Ascending aorta (tissue), 2 donors: ENCODE measurements around the gene LEPROT. TPM values are rescaled to one million over a fixed set of nuclear protein-coding genes. Genes with fewer than 3 reads are reported as not detected.
A peak's percentile ranks its signal among the peaks of the same experiment; 100 is the strongest.

Source experiments
- DNase-seq, 2 donors: peaks; one replicate each; pipeline ENCODE4 v3.0.0-alpha.2; 2019; ENCODE audit warnings: low spot score in 2 of 2
- H3K27ac ChIP-seq, 2 donors: fragments of 200-600 bp; sonication (generic); one replicate each; pipeline ENCODE4 v1.5.1; 2016 to 2017; ENCODE audit warnings: mild to moderate bottlenecking in 1 of 2
- H3K27me3 ChIP-seq: fragments of 200-600 bp; sonication (generic); one replicate; pipeline ENCODE4 v1.5.1; 2017
- H3K36me3 ChIP-seq, 2 donors: fragments of 200-600 bp; sonication (generic); one replicate each; pipeline ENCODE4 v1.5.1; 2016
- H3K4me1 ChIP-seq, 2 donors: fragments of 200-600 bp; sonication (generic); one replicate each; pipeline ENCODE4 v1.5.1; 2016 to 2017; ENCODE audit warnings: mild to moderate bottlenecking in 1 of 2
- H3K4me3 ChIP-seq, 2 donors: fragments of 200-600 bp; sonication (generic); one replicate each; pipeline ENCODE4 v1.5.1; 2016 to 2017; ENCODE audit warnings: mild to moderate bottlenecking in 1 of 2
- H3K9me3 ChIP-seq, 2 donors: fragments of 200-600 bp; sonication (generic); one replicate each; pipeline ENCODE4 v1.5.1; 2016
- CTCF ChIP-seq, 3 experiments: fragments of 200-600 bp in 2 of 3; fragments of 450-650 bp in 1 of 3; sonication (generic) in 2 of 3; IDR thresholded peaks; one replicate each; pipeline ENCODE4 v1.5.1; 2016 to 2019; ENCODE audit warnings: antibody characterized with exemption in 3 of 3, mild to moderate bottlenecking in 1 of 3, moderate library complexity in 1 of 3
- intact Hi-C: fragments of 100-400 bp; cut with DNase I; formaldehyde crosslinking; loops from one replicate; pipeline ENCODE4 v1.15.1; 2023
- total RNA-seq: library from RNA; depleted of rRNA; stranded (reverse); fragments of >200 nt; gene quantifications from one replicate; pipeline ENCODE4 v1.1.0, GENCODE V29; 2016

LEPROT gene
- total RNA-seq, 1 donor from 2014 or later, result 312 TPM

- H3K4me3 ChIP-seq, result no peak overlapping the region
- H3K27me3 ChIP-seq, result no peaks in the 10 kb centered on the region
- DNase-seq, result no peak
- peak in 2 of 3 experiments; percentile 34 to 52 for TF ChIP-seq CTCF (IDR thresholded peaks at IDR 0.05)
- intact Hi-C loops, result loop anchor here (5.0 kb wide), 1 partner anchor 256 kb away; no protein-coding TSS in a partner anchor
- peak overlapping the region; percentile 59 to 65 for H3K27ac ChIP-seq
- peaks cover 10 to 45% of the 10 kb centered on the region in 2 donors for H3K36me3 ChIP-seq
- peaks cover 0 to 19% of the 10 kb centered on the region in 2 donors for H3K4me1 ChIP-seq
- H3K9me3 ChIP-seq, result no peaks in the 10 kb centered on the region
These were observed 10.7 kb downstream of the LEPROT start for GRCh38 chr1:65431111-65431705.

- DNase-seq, result no peak
- intact Hi-C loops, result loop anchor here (5.0 kb wide), 1 partner anchor 254 kb away; no protein-coding TSS in a partner anchor
- Histone ChIP-seq H3K36me3 (peaks cover 5 to 36% of the 10 kb centered on the region in 2 donors), H3K27me3 (no peaks in the 10 kb centered on the region), H3K27ac (no peak overlapping the region), H3K9me3 (no peaks in the 10 kb centered on the region), H3K4me3 (no peak overlapping the region), H3K4me1 (peaks cover 0 to 19% of the 10 kb centered on the region in 2 donors)
- no peak for TF ChIP-seq CTCF (IDR thresholded peaks at IDR 0.05)
These were observed 12.4 kb downstream of the LEPROT start for GRCh38 chr1:65432918-65433317.

GRCh38 chr1:65434255-65434654 is 13.8 kb downstream of the LEPROT start:
- no peaks in the 10 kb centered on the region for H3K9me3 ChIP-seq
- no peak for DNase-seq
- no peak overlapping the region for H3K27ac ChIP-seq
- H3K27me3 ChIP-seq, result no peaks in the 10 kb centered on the region
- no peak overlapping the region for H3K4me3 ChIP-seq
- TF ChIP-seq CTCF (IDR thresholded peaks at IDR 0.05), result no peak
- peaks cover 0 to 16% of the 10 kb centered on the region in 2 donors for H3K4me1 ChIP-seq
- intact Hi-C loops, result loop anchor here (5.0 kb wide), 1 partner anchor 253 kb away; no protein-coding TSS in a partner anchor
- peaks cover 5 to 32% of the 10 kb centered on the region in 2 donors for H3K36me3 ChIP-seq

GRCh38 chr1:65434760-65435159 is 14.3 kb downstream of the LEPROT start:
- TF ChIP-seq CTCF (IDR thresholded peaks at IDR 0.05), result no peak
- intact Hi-C loops, result loop anchor here (5.0 kb wide), 1 partner anchor 253 kb away; no protein-coding TSS in a partner anchor
- no peak overlapping the region for H3K27ac ChIP-seq
- H3K36me3 ChIP-seq, result peaks cover 5 to 32% of the 10 kb centered on the region in 2 donors
- DNase-seq, result no peak
- H3K4me1 ChIP-seq, result peaks cover 0 to 11% of the 10 kb centered on the region in 2 donors
- H3K4me3 ChIP-seq, result no peak overlapping the region
- no peaks in the 10 kb centered on the region for H3K27me3 ChIP-seq
- H3K9me3 ChIP-seq, result no peaks in the 10 kb centered on the region

- H3K36me3 ChIP-seq, result peaks cover 5 to 27% of the 10 kb centered on the region in 2 donors
- intact Hi-C loops, result no loop called here
These were observed 15.5 kb downstream of the LEPROT start for GRCh38 chr1:65435987-65436386.

More at GRCh38 chr1:65435987-65436386, 15.5 kb downstream of the LEPROT start:
- TF ChIP-seq CTCF (IDR thresholded peaks at IDR 0.05), result no peak
- no peaks in the 10 kb centered on the region for H3K27me3 ChIP-seq
- H3K9me3 ChIP-seq, result no peaks in the 10 kb centered on the region
- H3K27ac ChIP-seq, result no peak overlapping the region
- H3K4me3 ChIP-seq, result no peak overlapping the region
- H3K4me1 ChIP-seq, result peaks cover 0 to 3% of the 10 kb centered on the region in 2 donors
- no peak for DNase-seq
